ENCODE results near the gene HSH2D.
A peak's percentile ranks its signal among the peaks of the same experiment; 100 is the strongest.

Gene HSH2D, protein sequence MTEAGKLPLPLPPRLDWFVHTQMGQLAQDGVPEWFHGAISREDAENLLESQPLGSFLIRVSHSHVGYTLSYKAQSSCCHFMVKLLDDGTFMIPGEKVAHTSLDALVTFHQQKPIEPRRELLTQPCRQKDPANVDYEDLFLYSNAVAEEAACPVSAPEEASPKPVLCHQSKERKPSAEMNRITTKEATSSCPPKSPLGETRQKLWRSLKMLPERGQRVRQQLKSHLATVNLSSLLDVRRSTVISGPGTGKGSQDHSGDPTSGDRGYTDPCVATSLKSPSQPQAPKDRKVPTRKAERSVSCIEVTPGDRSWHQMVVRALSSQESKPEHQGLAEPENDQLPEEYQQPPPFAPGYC

DNA sequence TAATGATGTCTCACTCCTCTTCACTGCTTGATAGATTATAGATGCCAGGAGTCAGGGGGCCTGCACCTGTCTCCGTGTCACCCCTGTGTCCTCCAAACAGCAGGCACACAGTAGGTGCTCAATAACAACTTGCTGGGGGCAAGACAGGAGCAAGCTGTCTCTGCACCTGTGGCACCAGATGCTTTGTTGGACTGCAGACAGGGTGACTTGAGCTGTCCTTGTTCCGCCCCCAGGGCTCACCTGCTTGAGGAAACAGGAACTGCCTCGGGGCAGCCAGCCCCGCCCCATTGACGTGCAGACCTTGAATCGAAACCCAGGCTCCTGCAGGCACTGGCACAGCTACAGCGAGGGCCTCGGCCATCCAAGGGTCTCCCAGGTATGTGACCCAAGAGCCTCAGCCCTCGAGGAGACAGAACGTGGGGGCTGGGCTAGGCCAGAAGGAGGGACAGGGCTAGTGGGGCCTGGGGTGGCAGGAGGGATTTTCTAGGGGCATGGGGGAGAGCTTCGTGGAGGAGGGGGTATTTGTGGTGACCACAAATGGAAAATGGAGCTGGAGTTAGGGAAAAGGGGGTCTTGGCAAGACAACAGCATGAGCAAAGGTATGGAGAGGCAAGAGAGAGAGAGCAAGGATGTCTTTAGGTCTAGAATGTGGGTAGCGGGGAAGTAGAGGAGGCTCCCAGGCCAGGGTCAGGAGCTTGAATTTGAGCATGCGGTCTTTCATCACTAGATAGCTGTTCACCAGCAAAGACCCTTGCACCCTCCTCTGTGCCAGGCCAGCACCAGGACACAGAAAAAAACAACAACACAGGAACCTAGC lies at the start of gene HSH2D:
HSH2D (plus strand) TSS at position 287 of the 817 bp plus-strand sequence. CDS start 5,066 bp downstream, outside the sequence.
- Histone ChIP-seq H2AFZ (ENCODE audit: low read depth, low read length) (no peak within 1 kb of the TSS), H3K9ac (ENCODE audit: low read length) (peak within 1 kb of the TSS; percentile 96), H3K36me3 (replicated peaks; ENCODE audit: low read depth, low read length) (peaks cover 39% of the 10 kb centered on the region), H3K4me3 (ENCODE audit: low read length) (peak within 1 kb of the TSS; percentile 79), H3K27me3 (ENCODE audit: low read depth, low read length) (no peaks in the 10 kb centered on the region), H3K4me2 (ENCODE audit: low read length) (peak within 1 kb of the TSS; percentile 89), H3K4me1 (ENCODE audit: low read length) (peaks cover 79% of the 10 kb centered on the region), H3K9me3 (ENCODE audit: insufficient read depth, low read length) (no peaks in the 10 kb centered on the region), H4K20me1 (ENCODE audit: insufficient read depth, low read length) (peaks cover 14% of the 10 kb centered on the region; the same call in 1 of the 2 replicates), H3K79me2 (ENCODE audit: low read length) (peaks cover 53% of the 10 kb centered on the region), H3K27ac (ENCODE audit: low read length) (peak within 1 kb of the TSS; percentile 92)
- no peak for TF ChIP-seq EZH2phosphoT487 (IDR thresholded peaks at IDR 0.05; ENCODE audit: low read depth)
- TF ChIP-seq, protein P1, sequence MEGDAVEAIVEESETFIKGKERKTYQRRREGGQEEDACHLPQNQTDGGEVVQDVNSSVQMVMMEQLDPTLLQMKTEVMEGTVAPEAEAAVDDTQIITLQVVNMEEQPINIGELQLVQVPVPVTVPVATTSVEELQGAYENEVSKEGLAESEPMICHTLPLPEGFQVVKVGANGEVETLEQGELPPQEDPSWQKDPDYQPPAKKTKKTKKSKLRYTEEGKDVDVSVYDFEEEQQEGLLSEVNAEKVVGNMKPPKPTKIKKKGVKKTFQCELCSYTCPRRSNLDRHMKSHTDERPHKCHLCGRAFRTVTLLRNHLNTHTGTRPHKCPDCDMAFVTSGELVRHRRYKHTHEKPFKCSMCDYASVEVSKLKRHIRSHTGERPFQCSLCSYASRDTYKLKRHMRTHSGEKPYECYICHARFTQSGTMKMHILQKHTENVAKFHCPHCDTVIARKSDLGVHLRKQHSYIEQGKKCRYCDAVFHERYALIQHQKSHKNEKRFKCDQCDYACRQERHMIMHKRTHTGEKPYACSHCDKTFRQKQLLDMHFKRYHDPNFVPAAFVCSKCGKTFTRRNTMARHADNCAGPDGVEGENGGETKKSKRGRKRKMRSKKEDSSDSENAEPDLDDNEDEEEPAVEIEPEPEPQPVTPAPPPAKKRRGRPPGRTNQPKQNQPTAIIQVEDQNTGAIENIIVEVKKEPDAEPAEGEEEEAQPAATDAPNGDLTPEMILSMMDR (IDR thresholded peaks at IDR 0.05; ENCODE audit: low read depth, low read length) = no peak

DNA sequence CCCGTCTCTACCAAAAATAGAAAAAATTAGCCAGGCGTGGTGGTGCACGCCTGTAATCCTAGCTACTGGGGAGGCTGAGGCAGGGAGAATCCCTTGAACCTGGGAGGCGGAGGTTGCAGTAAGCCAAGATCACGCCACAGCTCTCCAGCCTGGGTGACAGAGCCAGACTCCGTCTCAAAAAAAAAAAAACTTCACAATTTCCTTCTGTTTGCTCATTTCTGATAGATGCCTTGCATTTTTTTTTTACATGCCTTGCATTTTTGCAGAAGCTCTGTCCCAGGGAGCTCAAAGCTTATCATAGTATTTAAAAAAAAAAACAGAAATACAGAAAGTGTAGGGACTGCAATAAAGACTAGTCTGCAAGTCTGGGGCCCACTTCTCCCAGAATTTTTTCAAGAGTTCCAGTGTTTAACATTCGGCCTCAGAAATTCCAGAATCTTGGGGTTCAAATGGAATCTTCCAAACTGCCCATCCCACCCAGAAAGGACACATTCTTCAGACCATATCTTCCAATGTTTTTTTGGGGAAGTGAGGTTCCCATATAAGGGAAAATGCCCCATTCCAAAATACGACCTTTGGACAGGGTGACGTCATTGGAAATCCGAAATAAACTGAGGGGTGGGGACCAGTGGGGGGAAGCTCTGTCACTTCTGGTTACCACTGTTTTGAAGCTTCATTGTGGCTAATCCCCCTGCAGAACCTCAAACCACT lies 49.0 kb upstream of the HSH2D start:
- Histone ChIP-seq H3K9ac (ENCODE audit: low read length) (no peak overlapping the region), H3K79me2 (ENCODE audit: low read length) (peaks cover 69% of the 10 kb centered on the region), H3K4me2 (ENCODE audit: low read length) (no peak overlapping the region), H2AFZ (ENCODE audit: low read depth, low read length) (no peak overlapping the region), H3K36me3 (replicated peaks; ENCODE audit: low read depth, low read length) (peaks cover 83% of the 10 kb centered on the region), H3K27me3 (ENCODE audit: low read depth, low read length) (no peaks in the 10 kb centered on the region), H3K4me1 (ENCODE audit: low read length) (no peaks in the 10 kb centered on the region), H3K27ac (ENCODE audit: low read length) (no peak overlapping the region), H3K4me3 (ENCODE audit: low read length) (no peak overlapping the region), H4K20me1 (ENCODE audit: insufficient read depth, low read length) (peaks cover 52% of the 10 kb centered on the region), H3K9me3 (ENCODE audit: insufficient read depth, low read length) (no peaks in the 10 kb centered on the region)
- TF ChIP-seq, protein P1 (IDR thresholded peaks at IDR 0.05; ENCODE audit: low read depth, low read length) = no peak
- no peak for TF ChIP-seq EZH2phosphoT487 (IDR thresholded peaks at IDR 0.05; ENCODE audit: low read depth)

DNA sequence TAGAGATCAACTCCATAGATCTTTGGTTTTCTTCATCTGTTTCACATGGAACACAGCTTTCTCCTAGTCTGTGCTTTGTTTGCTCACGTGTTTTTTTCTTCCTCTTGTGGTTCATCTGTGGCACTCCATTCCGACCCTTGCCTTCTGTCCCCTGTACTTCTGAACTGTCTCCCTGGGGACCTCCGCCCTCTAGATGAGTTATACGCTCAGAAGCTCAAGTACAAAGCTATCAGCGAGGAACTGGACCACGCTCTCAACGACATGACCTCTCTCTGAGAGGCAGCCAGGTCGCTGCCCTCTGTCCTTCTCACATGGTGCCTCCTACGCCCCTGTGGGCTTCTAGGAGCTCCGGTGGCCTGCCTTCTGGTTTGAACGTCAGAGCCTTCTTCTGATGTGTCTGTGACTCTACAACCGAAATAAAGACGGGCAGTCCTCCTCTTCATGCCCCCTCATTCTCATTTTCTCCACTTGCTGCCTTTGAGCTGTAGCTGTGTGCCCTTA lies 48.4 kb upstream of the HSH2D start:
- H3K4me1 ChIP-seq (ENCODE audit: low read length) = no peaks in the 10 kb centered on the region
- no peaks in the 10 kb centered on the region for H3K9me3 ChIP-seq (ENCODE audit: insufficient read depth, low read length)
- no peak overlapping the region for H3K4me2 ChIP-seq (ENCODE audit: low read length)
- no peak overlapping the region for H3K9ac ChIP-seq (ENCODE audit: low read length)
- peaks cover 54% of the 10 kb centered on the region for H4K20me1 ChIP-seq (ENCODE audit: insufficient read depth, low read length)
- H3K36me3 ChIP-seq (replicated peaks; ENCODE audit: low read depth, low read length) = peaks cover 83% of the 10 kb centered on the region
- peaks cover 63% of the 10 kb centered on the region for H3K79me2 ChIP-seq (ENCODE audit: low read length)
- no peaks in the 10 kb centered on the region for H3K27me3 ChIP-seq (ENCODE audit: low read depth, low read length)
- TF ChIP-seq, protein P1 (IDR thresholded peaks at IDR 0.05; ENCODE audit: low read depth, low read length) = no peak
- no peak for TF ChIP-seq EZH2phosphoT487 (IDR thresholded peaks at IDR 0.05; ENCODE audit: low read depth)
- H2AFZ ChIP-seq (ENCODE audit: low read depth, low read length) = no peak overlapping the region
- H3K4me3 ChIP-seq (ENCODE audit: low read length) = no peak overlapping the region
- no peak overlapping the region for H3K27ac ChIP-seq (ENCODE audit: low read length)

Data from OCI-LY3 (cell line).